Measurements from ENCODE around the gene RASL12. TPM values are rescaled to one million over a fixed set of nuclear protein-coding genes. Genes with fewer than 3 reads are reported as not detected.

The RASL12 gene
- total RNA-seq, 1 donor from 2014 or later = 0.38 TPM

DNA sequence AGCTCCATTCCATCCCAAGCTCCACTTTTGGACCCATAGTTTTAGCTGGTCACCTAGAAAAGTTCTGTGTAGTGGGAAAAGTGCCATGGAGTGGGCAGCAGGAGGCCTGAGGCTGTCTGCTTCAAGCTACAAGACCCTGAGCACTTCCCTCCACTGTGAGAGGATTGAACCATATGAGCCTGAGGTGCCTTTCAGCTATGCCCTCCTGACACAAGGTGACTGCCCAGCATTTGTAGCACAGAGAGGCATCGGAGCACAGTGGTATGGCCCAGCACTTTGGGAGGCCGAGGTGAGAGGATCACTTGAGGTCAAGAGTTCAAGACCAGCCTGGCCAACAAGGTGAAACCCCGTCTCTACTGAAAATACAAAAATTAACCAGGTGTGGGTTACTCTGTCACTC lies 4.8 kb upstream of the RASL12 start:
- DNase-seq (ENCODE audit: low spot score, unreplicated experiment) = no peak
- Mint-ChIP-seq H3K27me3 (peaks cover 29% of the 10 kb centered on the region), H3K27ac (no peak overlapping the region), H3K4me1 (ENCODE audit: low read depth) (peaks cover 2% of the 10 kb centered on the region), H3K4me3 (ENCODE audit: low read depth) (no peak overlapping the region), H3K36me3 (ENCODE audit: insufficient read depth) (no peaks in the 10 kb centered on the region), H3K9me3 (ENCODE audit: low read depth) (peaks cover 5% of the 10 kb centered on the region)
- TF ChIP-seq, protein P1, sequence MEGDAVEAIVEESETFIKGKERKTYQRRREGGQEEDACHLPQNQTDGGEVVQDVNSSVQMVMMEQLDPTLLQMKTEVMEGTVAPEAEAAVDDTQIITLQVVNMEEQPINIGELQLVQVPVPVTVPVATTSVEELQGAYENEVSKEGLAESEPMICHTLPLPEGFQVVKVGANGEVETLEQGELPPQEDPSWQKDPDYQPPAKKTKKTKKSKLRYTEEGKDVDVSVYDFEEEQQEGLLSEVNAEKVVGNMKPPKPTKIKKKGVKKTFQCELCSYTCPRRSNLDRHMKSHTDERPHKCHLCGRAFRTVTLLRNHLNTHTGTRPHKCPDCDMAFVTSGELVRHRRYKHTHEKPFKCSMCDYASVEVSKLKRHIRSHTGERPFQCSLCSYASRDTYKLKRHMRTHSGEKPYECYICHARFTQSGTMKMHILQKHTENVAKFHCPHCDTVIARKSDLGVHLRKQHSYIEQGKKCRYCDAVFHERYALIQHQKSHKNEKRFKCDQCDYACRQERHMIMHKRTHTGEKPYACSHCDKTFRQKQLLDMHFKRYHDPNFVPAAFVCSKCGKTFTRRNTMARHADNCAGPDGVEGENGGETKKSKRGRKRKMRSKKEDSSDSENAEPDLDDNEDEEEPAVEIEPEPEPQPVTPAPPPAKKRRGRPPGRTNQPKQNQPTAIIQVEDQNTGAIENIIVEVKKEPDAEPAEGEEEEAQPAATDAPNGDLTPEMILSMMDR (IDR thresholded peaks at IDR 0.05; ENCODE audit: unreplicated experiment) = no peak

- Mint-ChIP-seq H3K27ac (no peak overlapping the region), H3K4me1 (ENCODE audit: low read depth) (peaks cover 4% of the 10 kb centered on the region), H3K4me3 (ENCODE audit: low read depth) (no peak overlapping the region), H3K27me3 (peaks cover 32% of the 10 kb centered on the region), H3K9me3 (ENCODE audit: low read depth) (peaks cover 5% of the 10 kb centered on the region), H3K36me3 (ENCODE audit: insufficient read depth) (no peaks in the 10 kb centered on the region)
- TF ChIP-seq, protein P1 (IDR thresholded peaks at IDR 0.05; ENCODE audit: unreplicated experiment) = no peak
- no peak for DNase-seq (ENCODE audit: low spot score, unreplicated experiment)
Measured at GRCh38 chr15:65072027-65072426, 4.2 kb upstream of the RASL12 start.

DNA sequence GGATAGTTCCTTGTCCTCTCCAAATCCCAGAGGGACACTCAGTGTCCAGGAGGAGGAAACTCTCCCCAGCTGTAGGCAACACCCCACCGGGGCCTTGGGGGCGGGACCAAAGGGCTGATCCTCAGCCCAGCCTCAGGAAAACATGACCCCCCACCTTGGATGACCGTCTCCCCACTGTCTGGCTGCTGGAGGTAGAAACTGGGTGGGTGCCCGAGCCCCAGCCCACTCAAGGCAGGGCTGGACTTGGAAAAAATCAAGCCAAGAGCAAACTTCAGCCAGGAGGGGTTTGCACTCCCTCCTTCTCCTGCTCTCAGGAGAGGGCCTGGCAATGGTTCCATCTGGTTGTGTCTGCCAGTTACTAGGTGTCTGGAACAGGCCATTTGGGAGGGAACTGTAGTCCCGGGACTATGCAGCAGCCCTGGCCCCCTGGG lies 3.6 kb upstream of the RASL12 start:
- Mint-ChIP-seq H3K36me3 (ENCODE audit: insufficient read depth) (no peaks in the 10 kb centered on the region), H3K9me3 (ENCODE audit: low read depth) (peaks cover 4% of the 10 kb centered on the region), H3K27me3 (peaks cover 35% of the 10 kb centered on the region), H3K27ac (no peak overlapping the region), H3K4me3 (ENCODE audit: low read depth) (no peak overlapping the region), H3K4me1 (ENCODE audit: low read depth) (peaks cover 4% of the 10 kb centered on the region)
- DNase-seq (ENCODE audit: low spot score, unreplicated experiment) = no peak
- TF ChIP-seq, protein P1 (IDR thresholded peaks at IDR 0.05; ENCODE audit: unreplicated experiment) = no peak

GRCh38 chr15:65069779-65070546 lies 2.2 kb upstream of the RASL12 start:
- Mint-ChIP-seq H3K27me3 (peaks cover 42% of the 10 kb centered on the region), H3K4me3 (ENCODE audit: low read depth) (no peak overlapping the region), H3K4me1 (ENCODE audit: low read depth) (peaks cover 4% of the 10 kb centered on the region), H3K9me3 (ENCODE audit: low read depth) (no peaks in the 10 kb centered on the region), H3K27ac (no peak overlapping the region), H3K36me3 (ENCODE audit: insufficient read depth) (no peaks in the 10 kb centered on the region)
- no peak for DNase-seq (ENCODE audit: low spot score, unreplicated experiment)
- TF ChIP-seq, protein P1 (IDR thresholded peaks at IDR 0.05; ENCODE audit: unreplicated experiment) = no peak

DNA sequence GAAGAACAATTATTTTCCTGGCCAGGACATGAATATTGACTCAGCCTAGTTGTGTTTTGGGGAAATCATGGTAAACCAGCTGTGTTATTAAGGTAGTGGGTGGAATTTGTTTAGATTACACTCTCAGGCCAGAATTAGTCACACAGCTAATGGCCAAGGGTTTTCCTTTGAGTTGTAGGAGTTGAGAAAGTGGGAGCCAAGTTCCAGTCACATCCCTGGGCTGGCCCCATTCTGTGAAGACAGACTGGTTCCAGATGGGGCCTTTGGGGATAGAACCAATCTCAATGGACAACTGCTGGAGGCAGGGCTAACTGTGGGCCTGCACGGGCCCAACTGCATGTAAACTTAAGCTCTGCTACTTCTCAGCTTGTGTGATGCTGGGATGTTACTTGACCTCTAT lies 1.4 kb upstream of the RASL12 start:
- peaks cover 4% of the 10 kb centered on the region for H3K4me1 Mint-ChIP-seq (ENCODE audit: low read depth)
- no peak for DNase-seq (ENCODE audit: low spot score, unreplicated experiment)
- no peaks in the 10 kb centered on the region for H3K9me3 Mint-ChIP-seq (ENCODE audit: low read depth)
- H3K36me3 Mint-ChIP-seq (ENCODE audit: insufficient read depth) = no peaks in the 10 kb centered on the region
- TF ChIP-seq, protein P1 (IDR thresholded peaks at IDR 0.05; ENCODE audit: unreplicated experiment) = no peak
- H3K27me3 Mint-ChIP-seq = peaks cover 42% of the 10 kb centered on the region
- no peak overlapping the region for H3K27ac Mint-ChIP-seq
- no peak overlapping the region for H3K4me3 Mint-ChIP-seq (ENCODE audit: low read depth)
